OCI-LY7 (cell line): Measurements from ENCODE around the gene PPP1R14C. TPM values are rescaled to one million over a fixed set of nuclear protein-coding genes. Genes with fewer than 3 reads are reported as not detected.

Experiments
- BruUV-seq: library from RNA; stranded (reverse); fragments of 400-500 nt; replicated peaks from 2 replicates; lab custom pipeline; 2021; lab: Mats Ljungman, UMichigan
- CTCF ChIA-PET: fragments of 300-600 bp; sonication (Branson Sonifier 250); formaldehyde crosslinking; loops from one replicate; lab custom pipeline; 2022; ENCODE audit warnings: antibody characterized with exemption; ENCODE audit not compliant: unreplicated experiment; lab: Charles Lee
- POLR2A ChIA-PET: fragments of 300-600 bp; sonication (Branson Sonifier 250); formaldehyde crosslinking; loops from one replicate; lab custom pipeline; 2022; ENCODE audit warnings: antibody characterized with exemption; lab: Charles Lee
- DNase-seq: peaks from one replicate; pipeline ENCODE4 v3.0.0-alpha.2; 2015; ENCODE audit warnings: low spot score
- H2AFZ ChIP-seq: fragments of 200-600 bp; sonication (generic), shearing (Covaris generic); 2 replicates; pipeline ENCODE4 v1.6.1; 2014; ENCODE audit warnings: mild to moderate bottlenecking, antibody characterized with exemption, low read length, moderate library complexity
- H3K27ac ChIP-seq: fragments of 200-600 bp; sonication (generic); 2 replicates; pipeline ENCODE4 v1.5.1; 2014; ENCODE audit warnings: mixed run types, low read depth, mild to moderate bottlenecking, moderate library complexity, low read length, inconsistent platforms; ENCODE audit not compliant: poor library complexity, severe bottlenecking
- H3K36me3 ChIP-seq: fragments of 200-600 bp; sonication (generic); 2 replicates; pipeline ENCODE4 v1.6.1; 2014; ENCODE audit warnings: mild to moderate bottlenecking, antibody characterized with exemption, low read length, moderate library complexity, mixed read lengths; ENCODE audit not compliant: insufficient read depth
- H3K4me1 ChIP-seq: fragments of 200-600 bp; sonication (generic); 2 replicates; pipeline ENCODE4 v1.5.1; 2014; ENCODE audit warnings: mild to moderate bottlenecking, low read length; ENCODE audit not compliant: insufficient read depth, poor library complexity, severe bottlenecking
- H3K4me2 ChIP-seq: fragments of 200-600 bp; sonication (generic); 2 replicates; pipeline ENCODE4 v1.6.1; 2014; ENCODE audit warnings: mild to moderate bottlenecking, low read length
- H3K4me3 ChIP-seq: fragments of 200-600 bp; sonication (generic); 2 replicates; pipeline ENCODE4 v1.5.1; 2014; ENCODE audit warnings: mild to moderate bottlenecking, low read depth, low read length; ENCODE audit not compliant: poor library complexity, severe bottlenecking
- H3K79me2 ChIP-seq: fragments of 200-600 bp; sonication (generic); 2 replicates; pipeline ENCODE4 v1.6.1; 2016; ENCODE audit warnings: low read depth, mild to moderate bottlenecking, low read length, moderate library complexity, mixed read lengths; ENCODE audit not compliant: insufficient read depth
- H3K9me2 ChIP-seq: fragments of 200-600 bp; sonication (generic); 2 replicates; pipeline ENCODE4 v1.6.1; 2016; ENCODE audit warnings: mild to moderate bottlenecking, low read length, mixed read lengths; ENCODE audit not compliant: insufficient read depth
- H3K9me3 ChIP-seq: fragments of 200-600 bp; sonication (generic); 2 replicates; pipeline ENCODE4 v1.6.1; 2014; ENCODE audit warnings: mild to moderate bottlenecking, mixed run types, low read length, mixed read lengths
- H4K20me1 ChIP-seq: fragments of 200-600 bp; sonication (generic); 2 replicates; pipeline ENCODE4 v1.6.1; 2014; ENCODE audit warnings: mild to moderate bottlenecking, antibody characterized with exemption, low read length, moderate library complexity, mixed read lengths; ENCODE audit not compliant: insufficient read depth
- EZH2phosphoT487 ChIP-seq: fragments of 200-600 bp; sonication (generic); IDR thresholded peaks from 2 replicates; pipeline ENCODE4 v1.6.1; 2018; ENCODE audit warnings: low read depth, borderline replicate concordance, mild to moderate bottlenecking, mixed run types, antibody characterized with exemption, low read length, moderate library complexity, mixed read lengths
- intact Hi-C: fragments of 100-400 bp; cut with micrococcal nuclease; formaldehyde crosslinking; loops from one replicate; pipeline ENCODE4 v1.10.0; 2022; ENCODE audit not compliant: unreplicated experiment
- total RNA-seq, 2 experiments: library from RNA; depleted of rRNA in 1 of 2; stranded (reverse); fragments of >200 nt in 1 of 2; shearing (Covaris generic) in 1 of 2; gene quantifications; 2 replicates each; pipeline ENCODE4 v1.2.3, GENCODE V29; 2014 to 2022
- TF ChIP-seq, protein P1 (sequence below): fragments of 200-600 bp; sonication (generic); conservative IDR thresholded peaks from 2 replicates; pipeline ENCODE4 v1.5.1; 2014; ENCODE audit warnings: mild to moderate bottlenecking, antibody characterized with exemption, low read length, moderate library complexity, mixed read lengths

Gene PPP1R14C
- total RNA-seq, 2 experiments from 2014 or later, result 1.8 TPM; not detected in 1

DNA sequence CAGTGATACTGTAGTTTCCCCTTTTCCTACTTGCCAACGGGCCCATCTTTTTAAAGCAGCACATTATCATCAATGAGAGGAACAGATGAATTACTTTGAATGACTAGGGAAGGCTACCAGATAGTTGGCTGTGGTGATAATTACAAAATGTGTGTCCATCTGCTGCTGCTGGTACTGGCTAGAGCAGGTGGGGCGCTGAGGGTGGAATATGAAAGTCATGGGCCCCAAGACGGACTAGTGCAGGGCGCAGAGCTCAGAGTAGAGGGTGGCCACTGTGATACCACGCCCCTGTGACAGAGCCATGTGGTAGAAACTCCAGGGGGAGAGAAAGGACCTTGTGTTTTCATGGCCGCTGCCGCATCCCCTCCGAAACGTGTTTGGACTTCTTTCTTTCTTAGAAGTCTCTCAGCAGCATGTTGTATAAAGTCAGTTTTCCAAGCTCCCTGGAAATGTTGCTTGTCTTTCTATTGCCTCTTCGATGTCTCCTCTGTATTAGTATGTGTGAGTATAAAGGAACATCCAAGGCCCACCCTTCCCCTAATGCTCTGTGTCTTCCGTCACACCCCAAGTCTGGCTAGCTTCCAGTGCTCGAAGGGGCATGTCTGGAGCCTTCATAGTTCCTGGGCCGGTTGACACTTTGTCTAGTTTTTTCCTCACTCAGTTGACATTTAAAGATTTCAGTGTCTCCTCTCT lies 88.1 kb downstream of the PPP1R14C start:
- H3K4me3 ChIP-seq, result no peak overlapping the region
- no peaks in the 10 kb centered on the region for H3K4me1 ChIP-seq
- no peaks in the 10 kb centered on the region for H4K20me1 ChIP-seq
- H3K4me2 ChIP-seq, result no peak overlapping the region
- H3K9me2 ChIP-seq, result no peaks in the 10 kb centered on the region
- H3K9me3 ChIP-seq, result no peaks in the 10 kb centered on the region
- BruUV-seq, result no TSS peak
- no peaks in the 10 kb centered on the region for H3K36me3 ChIP-seq
- intact Hi-C loops, result no loop called here
- no peak overlapping the region for H2AFZ ChIP-seq
- CTCF ChIA-PET, result no interaction called here
- H3K27ac ChIP-seq, result no peak overlapping the region
- TF ChIP-seq EZH2phosphoT487, result no peak
- TF ChIP-seq, protein P1, sequence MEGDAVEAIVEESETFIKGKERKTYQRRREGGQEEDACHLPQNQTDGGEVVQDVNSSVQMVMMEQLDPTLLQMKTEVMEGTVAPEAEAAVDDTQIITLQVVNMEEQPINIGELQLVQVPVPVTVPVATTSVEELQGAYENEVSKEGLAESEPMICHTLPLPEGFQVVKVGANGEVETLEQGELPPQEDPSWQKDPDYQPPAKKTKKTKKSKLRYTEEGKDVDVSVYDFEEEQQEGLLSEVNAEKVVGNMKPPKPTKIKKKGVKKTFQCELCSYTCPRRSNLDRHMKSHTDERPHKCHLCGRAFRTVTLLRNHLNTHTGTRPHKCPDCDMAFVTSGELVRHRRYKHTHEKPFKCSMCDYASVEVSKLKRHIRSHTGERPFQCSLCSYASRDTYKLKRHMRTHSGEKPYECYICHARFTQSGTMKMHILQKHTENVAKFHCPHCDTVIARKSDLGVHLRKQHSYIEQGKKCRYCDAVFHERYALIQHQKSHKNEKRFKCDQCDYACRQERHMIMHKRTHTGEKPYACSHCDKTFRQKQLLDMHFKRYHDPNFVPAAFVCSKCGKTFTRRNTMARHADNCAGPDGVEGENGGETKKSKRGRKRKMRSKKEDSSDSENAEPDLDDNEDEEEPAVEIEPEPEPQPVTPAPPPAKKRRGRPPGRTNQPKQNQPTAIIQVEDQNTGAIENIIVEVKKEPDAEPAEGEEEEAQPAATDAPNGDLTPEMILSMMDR, result no peak
- no peaks in the 10 kb centered on the region for H3K79me2 ChIP-seq
- POLR2A ChIA-PET, result no interaction called here
- DNase-seq, result no peak

DNA sequence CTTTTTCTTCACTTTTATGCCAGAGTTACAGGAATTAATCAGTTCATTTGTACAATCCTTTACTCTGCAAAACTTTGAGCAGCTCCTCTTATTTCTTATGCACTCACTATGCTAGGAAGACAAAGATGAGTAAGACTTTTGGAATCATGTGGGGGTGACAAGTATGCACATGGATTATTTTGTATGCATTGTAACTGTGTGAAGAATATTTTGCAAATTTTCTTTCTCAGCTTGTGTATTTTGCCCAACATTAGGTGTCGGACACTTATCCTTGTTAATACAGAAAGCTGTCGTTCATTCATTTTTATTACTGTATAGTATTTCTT lies 88.6 kb downstream of the PPP1R14C start:
- Histone ChIP-seq H3K9me2 (no peaks in the 10 kb centered on the region), H3K9me3 (no peaks in the 10 kb centered on the region), H3K79me2 (no peaks in the 10 kb centered on the region), H2AFZ (no peak overlapping the region), H3K36me3 (no peaks in the 10 kb centered on the region), H3K4me2 (no peak overlapping the region), H4K20me1 (no peaks in the 10 kb centered on the region), H3K4me1 (no peaks in the 10 kb centered on the region), H3K4me3 (no peak overlapping the region), H3K27ac (no peak overlapping the region)
- CTCF ChIA-PET, result no interaction called here
- POLR2A ChIA-PET, result no interaction called here
- intact Hi-C loops, result no loop called here
- no peak for DNase-seq
- no TSS peak for BruUV-seq
- TF ChIP-seq, protein P1, result no peak
- no peak for TF ChIP-seq EZH2phosphoT487

DNA sequence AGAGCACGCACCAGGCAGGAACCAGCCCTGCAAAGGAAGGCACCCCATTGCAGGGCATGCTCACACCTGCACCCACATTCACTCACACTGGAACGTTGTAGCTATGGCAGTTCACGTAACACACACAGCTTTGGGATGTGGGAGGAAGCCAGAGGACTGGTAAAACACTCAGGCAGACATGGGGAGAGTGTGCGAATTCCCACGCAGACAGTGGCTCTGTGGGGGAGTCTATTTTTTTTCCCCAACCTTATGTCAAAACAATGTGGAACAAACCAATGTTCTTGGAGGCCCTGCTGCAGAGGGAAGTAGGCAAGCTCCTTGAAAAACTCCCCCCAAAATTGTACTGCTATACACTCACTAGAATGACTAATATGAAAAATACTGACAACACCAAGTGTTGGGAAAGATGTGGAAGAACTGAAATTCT lies 91.0 kb downstream of the PPP1R14C start:
- no peak for TF ChIP-seq EZH2phosphoT487
- TF ChIP-seq, protein P1, result no peak
- Histone ChIP-seq H3K79me2 (no peaks in the 10 kb centered on the region), H3K9me3 (no peaks in the 10 kb centered on the region), H3K9me2 (no peaks in the 10 kb centered on the region), H3K36me3 (no peaks in the 10 kb centered on the region), H3K27ac (no peak overlapping the region), H2AFZ (no peak overlapping the region), H3K4me2 (no peak overlapping the region), H3K4me3 (no peak overlapping the region), H4K20me1 (no peaks in the 10 kb centered on the region), H3K4me1 (no peaks in the 10 kb centered on the region)
- no TSS peak for BruUV-seq
- DNase-seq, result no peak
- intact Hi-C loops, result no loop called here
- ChIA-PET POLR2A (interaction anchor here (0.7 to 1.0 kb wide), 4 partner anchors 22 to 909 kb away, joined by 3 to 5 read pairs (median 4); no protein-coding TSS in a partner anchor), CTCF (no interaction called here)
